Vagina (tissue), 2 donors: Measurements from ENCODE around the gene TBC1D22A.

Experiments
- POLR2A ChIP-seq, 2 donors: fragments of 450-650 bp; IDR thresholded peaks; one replicate each; pipeline ENCODE4 v1.6.1; 2017; ENCODE audit warnings: antibody characterized with exemption in 2 of 2, mild to moderate bottlenecking in 2 of 2, moderate library complexity in 2 of 2
- POLR2AphosphoS5 ChIP-seq, 2 donors: sonication (generic); formaldehyde crosslinking; IDR thresholded peaks; one replicate each; pipeline ENCODE4 v1.9.0; 2017; ENCODE audit warnings: antibody characterized with exemption in 2 of 2, mild to moderate bottlenecking in 2 of 2, low read depth in 1 of 2; ENCODE audit not compliant: insufficient read depth in 1 of 2
- TF ChIP-seq, protein P1 (sequence below), 3 experiments: fragments of 450-650 bp in 2 of 3; fragments of 200-600 bp in 1 of 3; sonication (generic) in 1 of 3; IDR thresholded peaks; one replicate each; pipeline ENCODE4 v1.5.1; 2017 to 2019; ENCODE audit warnings: antibody characterized with exemption in 3 of 3, mild to moderate bottlenecking in 2 of 3, moderate library complexity in 2 of 3

DNA sequence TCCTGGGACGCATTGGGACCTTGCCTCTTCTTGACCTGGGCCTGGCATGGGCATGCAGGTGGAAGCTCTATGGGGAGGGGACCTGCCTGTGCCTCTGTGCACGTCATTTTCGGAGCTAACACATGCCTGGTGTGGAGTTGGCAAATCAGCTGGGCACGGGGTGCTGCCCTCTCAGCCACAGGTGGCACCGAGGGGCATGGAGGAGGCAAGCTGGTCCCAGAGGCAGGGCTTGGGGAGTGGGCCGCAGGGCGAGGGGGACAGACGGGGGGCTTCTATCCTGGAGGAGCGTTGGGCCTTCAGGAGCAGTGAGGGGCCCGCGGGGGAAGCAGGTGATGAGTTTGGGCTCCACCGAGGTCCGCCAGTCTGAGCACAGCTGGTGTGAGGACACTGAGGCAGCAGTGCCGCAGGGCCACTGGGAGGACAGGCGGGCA, 362.0 kb downstream of the TBC1D22A start:
- TF ChIP-seq, protein P1, sequence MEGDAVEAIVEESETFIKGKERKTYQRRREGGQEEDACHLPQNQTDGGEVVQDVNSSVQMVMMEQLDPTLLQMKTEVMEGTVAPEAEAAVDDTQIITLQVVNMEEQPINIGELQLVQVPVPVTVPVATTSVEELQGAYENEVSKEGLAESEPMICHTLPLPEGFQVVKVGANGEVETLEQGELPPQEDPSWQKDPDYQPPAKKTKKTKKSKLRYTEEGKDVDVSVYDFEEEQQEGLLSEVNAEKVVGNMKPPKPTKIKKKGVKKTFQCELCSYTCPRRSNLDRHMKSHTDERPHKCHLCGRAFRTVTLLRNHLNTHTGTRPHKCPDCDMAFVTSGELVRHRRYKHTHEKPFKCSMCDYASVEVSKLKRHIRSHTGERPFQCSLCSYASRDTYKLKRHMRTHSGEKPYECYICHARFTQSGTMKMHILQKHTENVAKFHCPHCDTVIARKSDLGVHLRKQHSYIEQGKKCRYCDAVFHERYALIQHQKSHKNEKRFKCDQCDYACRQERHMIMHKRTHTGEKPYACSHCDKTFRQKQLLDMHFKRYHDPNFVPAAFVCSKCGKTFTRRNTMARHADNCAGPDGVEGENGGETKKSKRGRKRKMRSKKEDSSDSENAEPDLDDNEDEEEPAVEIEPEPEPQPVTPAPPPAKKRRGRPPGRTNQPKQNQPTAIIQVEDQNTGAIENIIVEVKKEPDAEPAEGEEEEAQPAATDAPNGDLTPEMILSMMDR (IDR thresholded peaks at IDR 0.05): no peak
- TF ChIP-seq POLR2A (IDR thresholded peaks at IDR 0.05) (no peak), POLR2AphosphoS5 (IDR thresholded peaks at IDR 0.05; ENCODE audit: insufficient read depth in 1 of 2, low read depth in 1 of 2) (no peak)
